T-cell (primary cell): Measurements from ENCODE around the gene TAC4. TPM values are rescaled to one million over a fixed set of nuclear protein-coding genes. Genes with fewer than 3 reads are reported as not detected.

Source experiments
- ATAC-seq, 4 experiments: fragments of 200-7000 bp in 3 of 4; fragments of 150-1000 bp in 1 of 4; cut with Tn5 transposase; replicated peaks in 1 of 4; 1 replicate in 3 of 4; 2 replicates in 1 of 4; pipeline ENCODE4 v1.10.0; 2021; ENCODE audit warnings: moderate library complexity in 3 of 4, mild to moderate bottlenecking in 2 of 4, moderate number of reproducible peaks in 1 of 4
- CTCF ChIA-PET, 2 donors: fragments of 300-600 bp; sonication (Branson Sonifier 250); formaldehyde crosslinking; loops; one replicate each; lab custom pipeline; 2022; ENCODE audit warnings: antibody characterized with exemption in 2 of 2; lab: Charles Lee
- POLR2A ChIA-PET, 2 donors: fragments of 300-600 bp; sonication (Branson Sonifier 250); formaldehyde crosslinking; loops; one replicate each; lab custom pipeline; 2022; ENCODE audit warnings: antibody characterized with exemption in 2 of 2; lab: Charles Lee
- DNase-seq, 35 experiments: peaks; one replicate each; pipeline versions ENCODE4 v3.0.0 to v3.0.0-alpha.2; 2013 to 2023
- H3K27ac ChIP-seq: one replicate; pipeline ENCODE4 v1.5.1; 2013; ENCODE audit warnings: low read length
- H3K27me3 ChIP-seq, 2 experiments: replicated peaks in 1 of 2; 1 replicate in 1 of 2; 2 replicates in 1 of 2; pipeline versions ENCODE4 v1.6.1 to v1.7.0; 2013; ENCODE audit warnings: low read length in 1 of 2, mixed read lengths in 1 of 2; ENCODE audit not compliant: control insufficient read depth in 2 of 2, insufficient read depth in 2 of 2; ENCODE audit errors: extremely low read depth in 1 of 2
- H3K36me3 ChIP-seq, 2 donors: 1 replicate in 1 of 2; 2 replicates in 1 of 2; pipeline versions ENCODE4 v1.6.1 to v1.7.0; 2013; ENCODE audit warnings: low read length in 1 of 2; ENCODE audit not compliant: control insufficient read depth in 2 of 2, insufficient read depth in 1 of 2; ENCODE audit errors: extremely low read depth in 1 of 2
- H3K4me1 ChIP-seq, 2 experiments: 1 replicate in 1 of 2; 2 replicates in 1 of 2; pipeline versions ENCODE4 v1.6.1 to v1.7.0; 2013; ENCODE audit warnings: low read length in 2 of 2, mixed read lengths in 1 of 2; ENCODE audit not compliant: insufficient read depth in 2 of 2, control insufficient read depth in 1 of 2; ENCODE audit errors: extremely low read depth in 1 of 2
- H3K4me3 ChIP-seq, 2 donors: 1 replicate in 1 of 2; 2 replicates in 1 of 2; pipeline versions ENCODE4 v1.5.1 to v1.7.0; 2013; ENCODE audit warnings: mild to moderate bottlenecking in 2 of 2, low read length in 1 of 2, moderate library complexity in 1 of 2; ENCODE audit not compliant: control insufficient read depth in 1 of 2; ENCODE audit errors: extremely low read depth in 1 of 2
- H3K9me3 ChIP-seq: 2 replicates; pipeline ENCODE4 v1.7.0; 2013
- H3K27ac Mint-ChIP-seq, 2 donors: one replicate each; pipeline ENCODE4 v1.8.0; 2020 to 2021; ENCODE audit warnings: mild to moderate bottlenecking in 2 of 2, mixed read lengths in 2 of 2
- H3K27me3 Mint-ChIP-seq, 2 donors: one replicate each; pipeline ENCODE4 v1.8.0; 2021 to 2022; ENCODE audit warnings: mixed read lengths in 2 of 2
- H3K36me3 Mint-ChIP-seq: one replicate; pipeline ENCODE4 v1.8.0; 2021; ENCODE audit warnings: mixed read lengths
- H3K4me1 Mint-ChIP-seq, 3 donors: one replicate each; pipeline ENCODE4 v1.8.0; 2020 to 2022; ENCODE audit warnings: mixed read lengths in 3 of 3, mild to moderate bottlenecking in 1 of 3
- H3K4me3 Mint-ChIP-seq, 3 donors: one replicate each; pipeline ENCODE4 v1.8.0; 2020 to 2022; ENCODE audit warnings: mild to moderate bottlenecking in 3 of 3, mixed read lengths in 3 of 3, moderate library complexity in 3 of 3
- H3K9me3 Mint-ChIP-seq, 3 donors: one replicate each; pipeline ENCODE4 v1.8.0; 2020 to 2022; ENCODE audit warnings: mixed read lengths in 3 of 3
- WGBS: methylation state at CpG from one replicate; pipeline ENCODE4 v1.1.5; 2013; ENCODE audit warnings: missing lambda C conversion rate; ENCODE audit not compliant: insufficient coverage; 5-methylcytosine and 5-hydroxymethylcytosine counted together
- total RNA-seq, 35 experiments: library from RNA in 6 of 35; stranded (reverse) in 6 of 35; fragments of 120-200 nt in 1 of 35; gene quantifications; one replicate each; pipeline versions ENCODE4 v1.2.1 to v1.2.4 and lab custom pipeline; 2013 to 2026

The TAC4 gene
- total RNA-seq, 5 donors from 2014 or later (not counting 1 experiment from before 2014, with no cell fraction given) = not detected

- Histone ChIP-seq H3K9me3 (no peaks in the 10 kb centered on the region), H3K36me3 (peaks cover 0 to 7% of the 10 kb centered on the region in 2 donors), H3K4me1 (peaks cover 0 to 20% of the 10 kb centered on the region in 2 experiments), H3K4me3 (peak overlapping the region; percentile 71 to 74), H3K27ac (peak overlapping the region; percentile 26), H3K27me3 (no peaks in the 10 kb centered on the region)
- H3K4me3 Mint-ChIP-seq = peak overlapping the region; percentile 85 to 96 (median 90)
- H3K36me3 Mint-ChIP-seq = peaks cover 4% of the 10 kb centered on the region
- DNase-seq (peak in 5 of 35 experiments; percentile 7 to 42 (median 12)), ATAC-seq (peak; percentile 17 to 28 (median 21))
- no peaks in the 10 kb centered on the region for H3K9me3 Mint-ChIP-seq
- peak overlapping the region; percentile 88 to 95 for H3K27ac Mint-ChIP-seq
- 2% methylated on average over 58 of the region's 61 CpGs for WGBS
- ChIA-PET POLR2A (interaction anchor here in 1 of 2 donors (0.7 kb wide), 1 partner anchor 47 kb away, joined by 3 read pairs; no protein-coding TSS in a partner anchor), CTCF (interaction anchor here in 1 of 2 donors (1.1 kb wide), 1 partner anchor 293 kb away, joined by 3 read pairs; no protein-coding TSS in a partner anchor)
- H3K4me1 Mint-ChIP-seq = peaks cover 13 to 22% (median 20%) of the 10 kb centered on the region in 3 donors
- H3K27me3 Mint-ChIP-seq = no peaks in the 10 kb centered on the region
These were observed 3.0 kb upstream of the TAC4 start for GRCh38 chr17:49850772-49851386.

DNA sequence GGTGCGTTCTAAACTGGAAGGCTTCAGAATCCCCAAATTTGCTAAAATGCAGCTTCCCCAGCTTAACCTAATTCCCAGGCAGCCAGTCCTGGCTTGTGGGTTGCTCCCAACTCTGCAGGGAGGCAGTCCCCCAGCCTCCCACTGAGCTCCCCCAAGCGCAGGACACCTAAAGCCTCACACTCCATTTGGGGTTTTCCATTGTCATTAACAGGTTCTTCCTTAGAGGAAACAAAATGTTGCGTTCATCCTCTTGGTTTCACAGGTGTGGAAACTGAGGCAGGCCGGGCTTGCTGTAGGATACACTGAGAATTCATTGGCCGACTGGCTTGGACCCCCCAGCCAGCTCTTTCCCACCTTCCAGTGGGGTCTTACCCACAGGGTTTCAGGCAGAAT is 2.3 kb upstream of the TAC4 start:
- H3K27me3 ChIP-seq = no peaks in the 10 kb centered on the region
- Mint-ChIP-seq H3K27me3 (no peaks in the 10 kb centered on the region), H3K4me3 (peak overlapping the region; percentile 85 to 96 (median 90)), H3K36me3 (peaks cover 4% of the 10 kb centered on the region), H3K27ac (peak overlapping the region; percentile 88 to 95), H3K4me1 (peaks cover 17 to 23% (median 21%) of the 10 kb centered on the region in 3 donors), H3K9me3 (no peaks in the 10 kb centered on the region)
- ATAC-seq (no peak), DNase-seq (no peak)
- no peak overlapping the region for H3K4me3 ChIP-seq
- H3K36me3 ChIP-seq = peaks cover 0 to 8% of the 10 kb centered on the region in 2 donors
- no peaks in the 10 kb centered on the region for H3K9me3 ChIP-seq
- peaks cover 0 to 24% of the 10 kb centered on the region in 2 experiments for H3K4me1 ChIP-seq
- peak overlapping the region; percentile 26 for H3K27ac ChIP-seq
- CTCF ChIA-PET = interaction anchor here in 1 of 2 donors (0.6 kb wide), 2 partner anchors 146 to 1500 kb away, joined by 3 to 4 read pairs; no protein-coding TSS in a partner anchor
- 83% methylated on average over 1 of the region's 5 CpGs for WGBS
- POLR2A ChIA-PET = interaction anchor here in 1 of 2 donors (0.6 kb wide), 2 partner anchors 87 to 218 kb away, joined by 3 to 5 read pairs; partner anchors contain the start of gene FAM117A

GRCh38 chr17:49848739-49849138 is 870 bp upstream of the TAC4 start:
- CTCF ChIA-PET = interaction anchor here in 1 of 2 donors (0.6 kb wide), 1 partner anchor 292 kb away, joined by 3 read pairs; no protein-coding TSS in a partner anchor
- Histone ChIP-seq H3K36me3 (peaks cover 0 to 15% of the 10 kb centered on the region in 2 donors), H3K4me1 (peaks cover 0 to 32% of the 10 kb centered on the region in 2 experiments), H3K4me3 (no peak overlapping the region), H3K27ac (no peak overlapping the region), H3K27me3 (no peaks in the 10 kb centered on the region), H3K9me3 (no peaks in the 10 kb centered on the region)
- H3K27me3 Mint-ChIP-seq = no peaks in the 10 kb centered on the region
- no peaks in the 10 kb centered on the region for H3K9me3 Mint-ChIP-seq
- POLR2A ChIA-PET = no interaction called here
- peaks cover 4% of the 10 kb centered on the region for H3K36me3 Mint-ChIP-seq
- DNase-seq (no peak), ATAC-seq (no peak)
- H3K4me3 Mint-ChIP-seq = no peak overlapping the region
- H3K4me1 Mint-ChIP-seq = peaks cover 28% of the 10 kb centered on the region in 3 donors
- 100% methylated on average over 1 of the region's 5 CpGs for WGBS
- H3K27ac Mint-ChIP-seq = peak overlapping the region; percentile 5 to 37

DNA sequence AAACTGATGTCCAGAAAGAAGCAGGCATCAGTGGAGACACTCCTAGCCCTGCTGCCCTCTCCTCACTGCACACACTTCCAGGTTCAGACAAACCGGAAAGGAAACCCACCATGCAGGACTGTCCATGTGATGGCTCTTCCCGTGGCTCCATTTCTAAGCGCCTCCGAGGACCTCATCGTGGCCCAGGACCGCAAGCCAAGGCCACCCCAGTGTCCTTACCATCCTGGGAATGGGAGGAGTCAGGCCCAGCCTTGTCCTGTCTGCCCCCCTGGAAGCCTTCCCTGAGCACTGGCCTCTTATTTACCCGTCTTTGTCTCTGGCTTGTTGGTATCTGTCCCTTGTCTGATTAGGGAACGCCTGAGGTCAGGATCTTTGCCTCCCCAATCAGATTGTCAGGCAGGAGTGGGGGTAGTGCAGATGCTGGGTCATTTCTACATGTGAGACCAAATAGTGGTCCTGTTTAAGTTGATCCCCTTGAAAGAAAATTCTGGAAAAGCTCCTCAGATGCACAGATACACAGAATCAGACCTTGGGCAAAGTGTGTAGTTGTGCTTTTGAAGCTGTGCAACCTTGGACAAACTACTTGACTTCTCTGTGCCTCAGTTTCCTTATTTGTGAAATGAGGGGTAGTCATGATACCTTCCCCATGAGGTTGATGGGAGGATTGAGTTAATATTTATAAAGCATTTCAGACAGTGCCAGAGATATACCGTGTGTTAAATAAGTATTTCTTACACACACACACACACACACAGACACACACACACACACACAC is 744 bp downstream of the TAC4 start:
- no peak for DNase-seq
- H3K27ac Mint-ChIP-seq = peak overlapping the region in 1 of 2 donors; percentile 23
- 92% methylated on average over 8 of the region's 9 CpGs for WGBS
- peaks cover 9% of the 10 kb centered on the region for H3K36me3 Mint-ChIP-seq
- H3K4me1 Mint-ChIP-seq = peaks cover 24 to 27% (median 27%) of the 10 kb centered on the region in 3 donors
- ChIA-PET CTCF (no interaction called here), POLR2A (no interaction called here)
- no peak overlapping the region for H3K4me3 ChIP-seq
- peaks cover 0 to 15% of the 10 kb centered on the region in 2 donors for H3K36me3 ChIP-seq
- H3K27me3 ChIP-seq = no peaks in the 10 kb centered on the region
- no peak overlapping the region for H3K4me3 Mint-ChIP-seq
- ATAC-seq = no peak
- H3K4me1 ChIP-seq = peaks cover 0 to 32% of the 10 kb centered on the region in 2 experiments
- H3K9me3 ChIP-seq = no peaks in the 10 kb centered on the region
- H3K27me3 Mint-ChIP-seq = no peaks in the 10 kb centered on the region
- no peak overlapping the region for H3K27ac ChIP-seq
- no peaks in the 10 kb centered on the region for H3K9me3 Mint-ChIP-seq

DNA sequence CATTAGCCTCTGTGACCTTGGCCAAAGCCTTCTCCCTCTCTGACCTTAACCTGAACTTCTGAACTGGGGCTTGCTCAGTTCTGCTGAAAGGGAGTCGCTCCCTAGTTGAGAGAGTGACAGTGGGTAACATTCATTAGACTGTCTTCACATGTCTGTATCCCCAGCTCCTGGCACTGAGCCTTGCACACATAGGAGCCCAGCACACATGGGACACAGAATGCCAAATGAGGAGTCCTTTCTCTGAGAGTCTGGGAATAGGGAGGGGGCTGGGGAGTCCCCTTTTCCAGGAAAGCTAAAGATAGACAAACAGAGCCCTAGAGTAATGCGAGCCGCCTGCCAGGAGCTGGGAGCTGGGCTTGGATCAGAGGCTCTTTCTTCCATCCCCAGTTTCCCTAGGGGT is 2.5 kb downstream of the TAC4 start:
- Mint-ChIP-seq H3K36me3 (peaks cover 9% of the 10 kb centered on the region), H3K4me1 (peaks cover 13 to 18% (median 16%) of the 10 kb centered on the region in 3 donors), H3K27me3 (no peaks in the 10 kb centered on the region), H3K27ac (peak overlapping the region in 1 of 2 donors; percentile 44), H3K4me3 (no peak overlapping the region), H3K9me3 (no peaks in the 10 kb centered on the region)
- DNase-seq (no peak), ATAC-seq (no peak)
- ChIA-PET CTCF (no interaction called here), POLR2A (no interaction called here)
- Histone ChIP-seq H3K36me3 (peaks cover 0 to 15% of the 10 kb centered on the region in 2 donors), H3K4me1 (peaks cover 0 to 17% of the 10 kb centered on the region in 2 experiments), H3K27me3 (no peaks in the 10 kb centered on the region), H3K27ac (no peak overlapping the region), H3K4me3 (no peak overlapping the region), H3K9me3 (no peaks in the 10 kb centered on the region)
- WGBS = 79% methylated on average over 2 of the region's 3 CpGs

- Histone ChIP-seq H3K36me3 (peaks cover 0 to 15% of the 10 kb centered on the region in 2 donors), H3K4me3 (no peak overlapping the region), H3K27me3 (no peaks in the 10 kb centered on the region), H3K9me3 (no peaks in the 10 kb centered on the region), H3K4me1 (peaks cover 0 to 13% of the 10 kb centered on the region in 2 experiments), H3K27ac (no peak overlapping the region)
- ATAC-seq = no peak
- H3K27ac Mint-ChIP-seq = peak overlapping the region in 1 of 2 donors; percentile 68
- WGBS = 90% methylated on average over 3 of the region's 6 CpGs
- peaks cover 11% of the 10 kb centered on the region for H3K36me3 Mint-ChIP-seq
- DNase-seq = peak in 3 of 35 experiments; percentile 7 to 45 (median 12)
- H3K4me1 Mint-ChIP-seq = peaks cover 8 to 16% (median 12%) of the 10 kb centered on the region in 3 donors
- POLR2A ChIA-PET = no interaction called here
- CTCF ChIA-PET = no interaction called here
- H3K9me3 Mint-ChIP-seq = no peaks in the 10 kb centered on the region
- H3K4me3 Mint-ChIP-seq = no peak overlapping the region
- no peaks in the 10 kb centered on the region for H3K27me3 Mint-ChIP-seq
These were observed 4.0 kb downstream of the TAC4 start for GRCh38 chr17:49843774-49844350.
